GM21717 (cell line): ENCODE results near the gene C14orf119.
"Not testable (repeated sequence)": the region's sequence is repeated elsewhere in the genome, so short reads cannot be mapped to it uniquely, and the experiment has no call there.

Experiments used
- ATAC-seq: cut with Tn5 transposase; IDR thresholded peaks from one replicate; pipeline ENCODE4 v1.9.1; 2021; ENCODE audit warnings: mild to moderate bottlenecking, moderate library complexity; ENCODE audit not compliant: unreplicated experiment

C14orf119 gene

GRCh38 chr14:23107620-23108019, 12.3 kb downstream of the C14orf119 start:
- not testable (repeated sequence) for ATAC-seq

- ATAC-seq = not testable (repeated sequence)
These were observed 12.9 kb downstream of the C14orf119 start for GRCh38 chr14:23108169-23108568.

- ATAC-seq = no peak
These were observed 14.5 kb downstream of the C14orf119 start for GRCh38 chr14:23109769-23110168.

GRCh38 chr14:23110579-23111365, 15.5 kb downstream of the C14orf119 start:
- no peak for ATAC-seq

- no peak for ATAC-seq
These were observed 17.3 kb downstream of the C14orf119 start for GRCh38 chr14:23112359-23113178.

- ATAC-seq = no peak
These were observed 18.3 kb downstream of the C14orf119 start for GRCh38 chr14:23113431-23114119.

GRCh38 chr14:23114120-23114458, 18.8 kb downstream of the C14orf119 start:
- ATAC-seq = no peak

- ATAC-seq = no peak
These were observed 19.3 kb downstream of the C14orf119 start for GRCh38 chr14:23114669-23115038.

- ATAC-seq = no peak
These were observed 19.9 kb downstream of the C14orf119 start for GRCh38 chr14:23115039-23115731.

GRCh38 chr14:23115918-23116317, 20.6 kb downstream of the C14orf119 start:
- ATAC-seq = no peak

GRCh38 chr14:23117371-23118020, 22.2 kb downstream of the C14orf119 start:
- no peak for ATAC-seq

- no peak for ATAC-seq
These were observed 23.4 kb downstream of the C14orf119 start, which contains the start of gene CEBPE for GRCh38 chr14:23118506-23119362. TSS of gene CEBPE (minus strand) at chr14:23119255. CDS start at chr14:23119091, 164 bp downstream.

- no peak for ATAC-seq
These were observed 24.3 kb downstream of the C14orf119 start for GRCh38 chr14:23119363-23120327.

GRCh38 chr14:23120541-23121251, 25.4 kb downstream of the C14orf119 start:
- no peak for ATAC-seq

GRCh38 chr14:23121361-23121771, 26.1 kb downstream of the C14orf119 start:
- no peak for ATAC-seq

- ATAC-seq = no peak
These were observed 26.8 kb downstream of the C14orf119 start for GRCh38 chr14:23122086-23122485.

- no peak for ATAC-seq
These were observed 28.1 kb downstream of the C14orf119 start for GRCh38 chr14:23123419-23123818.
